Tongue (tissue), 2 donors: Measurements from ENCODE around the gene CAPN9. TPM values are rescaled to one million over a fixed set of nuclear protein-coding genes. Genes with fewer than 3 reads are reported as not detected.

ENCODE experiments used
- DNase-seq: peaks from one replicate; pipeline ENCODE4 v3.0.0-alpha.2; 2015
- total RNA-seq: library from RNA; depleted of rRNA; stranded (reverse); fragments of >200 nt; gene quantifications from one replicate; pipeline ENCODE4 v1.2.3, GENCODE V29; 2014

The CAPN9 gene
- total RNA-seq, 1 donor from 2014 or later = 0.82 TPM

DNA sequence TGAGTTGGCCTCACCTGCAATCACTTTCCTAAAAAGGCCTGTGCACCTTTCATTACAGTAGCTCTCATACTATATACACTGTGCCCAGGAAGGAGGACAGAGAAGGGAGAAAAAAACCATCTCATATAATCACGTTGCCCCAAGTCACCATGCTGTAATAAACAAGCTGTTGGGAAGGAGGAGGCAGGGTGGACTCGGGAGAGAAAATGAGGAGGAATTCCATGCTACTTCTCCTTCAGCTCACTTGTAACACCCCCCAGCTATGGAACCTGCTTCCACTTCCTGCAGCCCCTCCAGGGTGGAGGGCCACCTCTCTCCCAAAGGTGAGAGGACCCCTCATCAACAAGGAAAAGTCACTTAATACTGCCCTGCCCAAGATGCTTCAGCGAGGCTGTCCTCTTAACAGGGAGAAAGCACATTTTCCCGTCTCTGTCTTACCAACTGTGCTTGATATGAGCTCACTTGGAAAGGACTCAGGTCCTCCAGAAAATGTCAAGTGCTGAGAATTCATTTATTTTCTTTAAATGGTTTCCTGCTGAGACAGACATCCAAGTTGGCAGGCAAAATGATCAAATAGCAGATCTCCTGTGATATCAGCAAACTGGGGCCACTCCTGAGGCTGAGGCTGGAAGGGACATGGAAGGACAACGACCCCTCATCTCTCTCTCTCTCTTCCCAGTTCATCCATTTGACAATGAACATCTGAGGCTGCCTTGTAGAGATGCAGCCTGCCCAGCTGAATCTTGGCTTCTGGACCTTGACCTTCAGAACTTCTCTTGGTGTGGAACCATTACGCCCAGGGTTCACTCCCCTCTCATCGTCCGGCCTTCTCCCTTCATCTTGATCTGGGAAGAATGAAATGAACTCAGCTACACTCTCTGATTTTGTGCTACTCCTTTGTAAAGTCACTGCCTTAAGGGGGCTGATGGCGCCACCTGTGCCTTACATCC is 54.0 kb downstream of the CAPN9 start:
- no peak for DNase-seq

DNA sequence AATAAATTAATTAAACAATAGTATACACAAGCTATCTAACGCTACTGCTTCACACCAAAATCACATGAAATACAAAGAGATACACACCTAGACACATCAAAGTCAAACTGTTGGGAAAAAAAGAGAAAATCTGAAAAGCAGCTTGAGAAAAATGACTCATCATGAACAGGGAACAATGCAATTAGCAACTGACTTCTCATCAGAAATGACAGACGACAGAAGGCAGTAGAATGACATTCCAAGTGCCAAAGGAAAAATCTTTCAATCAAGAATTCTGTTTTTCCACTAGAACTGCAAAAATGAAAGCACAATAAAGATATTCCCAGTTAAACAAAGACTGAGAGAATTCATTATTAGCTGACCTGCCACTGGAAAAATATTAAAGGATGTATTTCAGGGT is 57.2 kb downstream of the CAPN9 start:
- no peak for DNase-seq

DNA sequence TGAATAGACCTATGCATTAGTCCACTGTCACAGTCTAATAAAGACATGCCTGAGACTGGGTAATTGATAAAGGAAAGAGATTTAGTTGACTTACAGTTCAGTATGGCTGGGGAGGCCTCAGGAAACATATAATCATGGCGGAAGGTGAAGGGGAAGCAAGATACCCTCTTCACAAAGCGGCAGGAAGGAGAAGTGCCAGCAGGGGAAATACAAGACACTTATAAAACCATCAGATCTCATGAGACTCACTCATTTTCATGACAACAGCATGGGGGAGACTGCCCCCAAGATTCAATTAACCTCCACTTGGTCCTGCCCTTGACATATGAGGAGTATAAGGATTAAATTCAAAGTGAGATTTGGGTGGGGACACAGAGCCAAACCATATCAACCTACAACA is 59.4 kb downstream of the CAPN9 start:
- DNase-seq = no peak

DNA sequence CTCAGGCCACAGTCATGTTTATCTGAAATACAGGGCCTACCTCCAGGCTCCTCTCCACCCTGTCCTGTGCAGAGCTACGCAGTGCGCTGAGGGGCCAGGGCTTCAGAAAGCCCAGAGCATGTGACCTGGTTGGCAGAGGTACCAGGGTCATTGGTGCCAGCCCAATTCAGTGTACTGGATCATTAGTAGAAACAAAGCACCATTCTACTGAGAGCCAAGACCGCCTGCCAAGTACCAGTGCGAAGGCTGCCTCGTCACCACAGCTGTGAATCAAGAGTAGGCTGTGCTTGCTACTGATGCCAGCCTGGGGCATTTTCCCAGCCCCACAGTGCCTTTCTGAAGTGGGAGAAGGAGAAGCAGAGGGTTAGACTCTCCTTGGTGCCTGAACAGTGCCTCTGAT is 59.8 kb downstream of the CAPN9 start:
- peak; percentile 84 for DNase-seq

DNA sequence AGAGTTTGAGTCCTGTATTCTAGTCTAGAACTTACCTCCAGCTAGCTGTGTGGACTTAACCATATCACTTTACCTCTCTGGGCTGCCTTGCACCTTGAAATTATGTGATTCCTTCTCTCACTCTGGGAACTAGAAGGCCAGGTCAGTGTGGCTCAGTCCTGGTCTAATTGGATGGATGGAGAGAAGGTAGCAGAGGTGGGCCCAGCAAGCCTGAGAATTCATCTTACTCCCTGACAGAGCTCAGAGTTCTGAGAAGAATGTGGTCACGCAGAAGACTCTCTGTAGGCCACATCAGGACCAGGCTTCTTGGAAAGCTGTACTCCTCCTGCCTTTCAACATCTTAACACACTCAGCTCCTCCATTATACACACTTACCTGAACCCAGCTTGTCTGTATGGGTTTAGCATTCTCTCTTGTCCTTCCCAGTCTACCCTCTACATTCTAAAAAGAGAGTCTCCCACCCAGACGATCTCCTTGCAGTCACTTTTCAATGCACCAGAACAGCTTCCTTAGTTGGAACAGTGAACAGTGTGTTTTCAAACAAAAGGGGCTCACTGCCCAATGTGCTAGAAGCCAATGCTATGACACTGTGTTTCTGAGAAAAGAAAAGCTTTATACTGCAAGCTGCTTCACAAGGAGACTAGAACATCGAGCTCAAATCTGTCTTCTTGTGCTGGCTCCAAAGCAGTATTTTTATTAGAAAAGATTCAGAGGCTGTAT is 60.5 kb downstream of the CAPN9 start:
- DNase-seq = peak; percentile 73

DNA sequence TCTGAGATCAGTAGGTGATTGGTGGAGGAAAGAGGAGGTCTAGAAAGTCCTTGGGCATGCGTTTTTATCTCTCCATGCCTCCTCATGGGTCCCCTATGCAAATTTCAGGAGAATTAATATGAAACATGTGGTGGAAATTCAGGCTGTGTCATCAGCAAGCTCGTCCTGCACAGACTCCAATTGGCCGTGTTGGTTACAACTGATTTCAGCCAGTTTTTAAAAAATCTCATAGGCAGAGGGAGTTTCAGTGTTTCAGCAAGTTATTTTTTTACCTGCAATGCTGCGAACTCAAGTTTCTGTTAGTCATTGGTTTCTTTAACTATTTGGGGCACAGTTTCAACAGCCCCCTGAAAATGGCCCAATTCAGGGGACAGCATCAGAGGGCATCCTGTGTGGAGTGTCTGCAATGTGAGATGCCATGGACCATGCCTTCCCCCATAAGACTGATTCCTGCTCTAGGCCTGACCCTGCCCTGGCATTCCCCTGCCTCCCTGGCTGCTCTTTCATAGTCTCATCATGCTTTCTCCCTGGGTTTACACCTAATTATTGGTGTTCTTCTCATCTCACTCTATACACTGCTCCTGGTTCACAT is 61.2 kb downstream of the CAPN9 start:
- peak; percentile 63 for DNase-seq

DNA sequence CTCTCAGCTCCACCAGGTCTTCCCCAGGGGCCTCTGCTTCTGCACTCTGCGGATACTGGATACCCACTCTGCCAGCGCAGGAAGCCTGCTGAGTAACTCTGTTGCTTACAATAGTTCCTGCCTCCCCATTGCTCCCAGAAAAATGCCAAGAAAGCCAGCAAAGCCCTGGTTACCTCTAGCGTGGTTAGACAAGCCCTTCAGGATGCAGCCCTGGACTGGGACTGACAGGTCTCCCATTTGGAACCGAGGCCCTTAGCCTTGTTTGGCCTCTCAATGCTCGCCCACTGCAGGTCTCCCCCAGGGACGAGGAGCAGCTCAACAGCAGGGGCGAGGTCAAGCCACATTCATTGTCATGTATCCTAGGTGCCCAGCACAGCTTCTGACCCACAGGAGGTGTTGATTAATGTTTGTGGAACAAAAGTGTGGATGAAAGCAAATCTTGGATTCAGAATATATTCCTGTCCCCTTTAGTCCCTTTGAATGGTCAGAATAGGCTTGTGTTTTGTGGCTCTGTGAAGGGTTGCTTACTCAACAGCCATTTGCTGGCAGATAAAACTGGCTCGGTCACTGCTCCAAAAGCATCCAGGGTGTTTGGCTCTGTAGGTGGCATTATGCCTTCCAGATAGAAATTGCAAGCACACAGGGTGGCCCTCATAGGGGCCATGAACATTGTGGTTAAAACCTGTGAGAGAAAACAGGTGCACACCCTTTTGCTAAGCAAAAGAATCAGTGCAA is 62.2 kb downstream of the CAPN9 start:
- DNase-seq = no peak

DNA sequence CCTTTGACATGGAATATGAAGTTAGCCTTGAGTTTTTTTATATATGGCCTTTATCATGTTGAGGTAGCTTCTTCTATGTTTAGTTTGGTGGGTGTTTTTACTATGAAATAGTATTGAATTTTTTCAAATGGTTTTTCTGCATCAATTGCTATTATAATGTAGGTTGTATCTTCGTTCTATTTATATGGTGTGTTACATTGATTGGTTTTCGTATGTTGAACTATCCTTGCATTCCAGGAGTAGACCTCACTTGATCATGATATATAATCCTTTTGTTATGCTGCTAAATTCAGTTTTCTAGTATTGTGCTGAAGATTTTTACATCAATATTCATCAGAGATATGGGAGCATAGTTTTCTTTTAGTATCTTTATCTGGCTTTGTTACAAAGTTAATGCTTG is 65.4 kb downstream of the CAPN9 start:
- DNase-seq = no peak

DNA sequence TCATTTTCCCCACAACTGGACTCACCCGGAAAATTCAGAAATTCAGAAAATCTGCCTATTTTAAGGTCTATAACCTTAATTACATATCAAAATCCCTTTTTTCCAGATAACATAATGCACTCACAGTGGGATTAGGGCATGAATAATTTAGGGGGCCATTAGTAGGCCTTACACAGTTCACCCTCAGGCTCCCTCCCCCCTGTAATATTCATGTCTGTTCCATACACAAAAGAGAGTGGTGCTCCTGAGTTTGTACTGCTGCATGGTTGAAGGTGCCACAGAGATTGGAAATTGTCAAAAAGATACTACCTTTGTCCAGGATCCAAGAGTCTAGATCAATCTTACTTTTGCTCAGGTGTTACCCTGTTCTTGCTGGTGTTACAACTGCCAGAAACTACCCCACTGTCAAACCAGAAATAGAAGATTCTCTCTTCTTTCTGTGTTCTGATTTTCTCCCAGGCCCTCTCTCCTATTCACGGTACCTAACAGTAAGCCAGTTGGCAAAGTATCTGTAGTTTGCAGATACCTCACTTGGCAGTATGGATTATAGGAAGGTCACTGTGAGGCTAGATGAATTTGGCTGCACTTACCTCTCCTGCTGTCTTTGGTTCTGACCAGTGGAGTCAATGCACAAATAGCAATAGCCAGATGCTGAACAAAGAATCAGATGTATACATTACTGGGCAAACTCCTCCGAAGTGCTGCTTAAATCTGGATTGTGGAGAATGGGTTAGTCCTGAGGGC is 67.9 kb downstream of the CAPN9 start:
- peak; percentile 42 for DNase-seq

DNA sequence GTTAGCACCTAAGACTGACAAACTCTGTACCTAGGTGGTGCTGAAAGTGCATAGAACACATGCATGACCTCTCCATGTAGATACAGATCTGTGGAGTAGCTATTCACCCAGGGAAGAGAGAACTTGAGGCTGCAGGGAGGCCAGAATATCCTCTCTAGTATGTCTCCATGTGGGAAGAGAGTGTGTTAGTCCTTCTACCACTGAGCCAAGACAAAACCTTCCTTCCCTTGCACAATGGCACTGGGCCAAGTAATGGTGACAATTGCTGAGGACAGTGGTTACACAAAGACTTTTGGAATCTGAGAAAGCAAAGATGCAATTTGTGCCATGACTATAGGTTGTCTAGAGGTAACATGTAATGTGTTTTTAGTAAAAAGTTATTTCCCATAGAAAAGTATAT is 68.8 kb downstream of the CAPN9 start:
- DNase-seq = no peak

DNA sequence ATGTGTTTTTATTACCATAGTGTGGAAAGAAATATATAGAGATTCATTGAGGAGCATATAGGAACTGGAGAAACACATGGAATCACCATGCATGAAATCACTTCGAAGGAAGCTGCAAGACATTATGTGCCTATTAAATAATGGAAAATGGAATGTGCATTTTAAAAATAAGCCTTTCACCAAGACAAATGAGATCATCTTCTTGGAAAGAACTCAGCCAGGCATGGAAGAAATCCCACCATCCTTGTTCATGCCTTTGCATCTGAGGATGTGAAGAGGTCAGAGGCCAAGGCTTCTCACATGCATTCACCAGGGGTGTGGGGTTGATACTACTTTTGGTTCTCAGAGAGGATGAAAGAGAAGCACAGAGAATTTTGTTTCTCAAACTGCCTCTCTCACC is 71.2 kb downstream of the CAPN9 start:
- DNase-seq = peak; percentile 18

DNA sequence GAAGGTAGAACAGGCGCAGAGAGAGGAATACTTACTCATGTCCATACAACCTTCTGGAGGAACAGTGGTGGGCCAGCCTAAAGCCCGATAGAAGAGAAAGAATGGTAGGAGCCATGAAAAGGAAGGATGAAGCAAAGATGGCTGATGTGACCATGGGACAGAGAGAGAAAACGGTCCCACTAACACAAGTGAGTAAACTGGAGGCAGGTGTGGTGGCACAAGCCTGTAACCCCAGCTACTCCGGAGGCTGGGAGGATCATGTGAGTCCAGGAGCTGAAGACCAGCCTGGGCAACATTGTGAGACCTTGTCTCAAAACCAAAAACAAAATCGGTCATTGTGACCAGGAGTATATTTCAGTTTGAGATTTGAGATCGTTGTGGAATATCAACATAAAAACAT is 71.7 kb downstream of the CAPN9 start:
- no peak for DNase-seq

DNA sequence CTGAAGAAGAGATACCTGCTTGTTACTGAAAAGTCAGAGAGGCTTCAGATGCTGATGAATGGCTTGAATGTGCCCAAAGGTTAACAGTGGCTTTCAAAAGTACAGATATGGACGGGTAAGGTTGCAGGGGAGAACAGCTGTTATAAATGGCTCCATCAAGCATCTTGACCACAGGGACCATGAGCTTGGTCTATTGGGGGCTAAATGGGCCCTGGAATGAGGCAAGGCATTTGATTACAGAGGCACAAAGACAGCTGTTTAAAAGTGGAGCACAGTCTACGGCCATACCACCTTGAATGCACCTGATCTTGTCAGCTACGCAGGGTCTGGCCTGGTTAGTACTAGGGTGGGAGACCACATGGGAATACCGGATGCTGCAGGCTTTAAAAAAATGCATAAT is 72.8 kb downstream of the CAPN9 start:
- DNase-seq = no peak

DNA sequence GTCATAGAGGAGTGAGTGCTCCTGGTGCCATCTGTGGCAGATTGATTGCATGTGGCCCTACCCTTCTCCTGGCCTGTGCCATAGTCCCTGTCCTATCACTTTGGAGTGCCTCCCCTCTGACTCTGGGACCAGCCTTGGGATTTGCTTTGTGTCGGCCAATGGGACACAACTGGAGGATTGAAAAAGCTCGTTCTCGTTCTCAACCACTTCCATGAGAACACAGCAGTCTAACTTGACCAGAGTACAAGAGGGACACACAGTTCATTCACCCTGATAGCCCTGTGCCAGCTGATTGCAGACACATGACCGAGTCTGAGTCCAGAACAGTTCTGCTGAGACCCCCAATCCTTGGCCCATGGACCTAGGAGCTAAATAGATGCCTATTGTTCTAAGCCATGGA is 73.4 kb downstream of the CAPN9 start:
- no peak for DNase-seq

DNA sequence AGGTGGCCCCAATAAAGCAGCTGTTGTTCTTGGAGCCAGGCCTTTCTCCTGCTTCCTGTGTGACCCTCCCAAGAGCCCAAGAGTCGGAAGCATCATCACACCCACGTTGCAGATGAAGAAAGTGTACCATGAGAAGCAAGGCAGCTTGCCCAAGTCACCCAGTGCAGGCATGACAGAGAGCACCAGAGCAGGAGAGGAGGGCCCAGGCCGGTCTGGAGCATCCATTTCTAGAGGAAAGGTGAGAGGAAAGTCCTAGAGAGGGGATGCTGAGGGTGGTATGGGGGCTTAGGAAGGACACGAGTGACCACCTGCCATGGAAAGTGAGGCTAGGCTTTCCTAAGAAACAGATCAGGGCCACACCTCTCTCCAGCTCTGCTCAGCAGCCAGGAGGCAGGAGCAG is 74.2 kb downstream of the CAPN9 start:
- no peak for DNase-seq

DNA sequence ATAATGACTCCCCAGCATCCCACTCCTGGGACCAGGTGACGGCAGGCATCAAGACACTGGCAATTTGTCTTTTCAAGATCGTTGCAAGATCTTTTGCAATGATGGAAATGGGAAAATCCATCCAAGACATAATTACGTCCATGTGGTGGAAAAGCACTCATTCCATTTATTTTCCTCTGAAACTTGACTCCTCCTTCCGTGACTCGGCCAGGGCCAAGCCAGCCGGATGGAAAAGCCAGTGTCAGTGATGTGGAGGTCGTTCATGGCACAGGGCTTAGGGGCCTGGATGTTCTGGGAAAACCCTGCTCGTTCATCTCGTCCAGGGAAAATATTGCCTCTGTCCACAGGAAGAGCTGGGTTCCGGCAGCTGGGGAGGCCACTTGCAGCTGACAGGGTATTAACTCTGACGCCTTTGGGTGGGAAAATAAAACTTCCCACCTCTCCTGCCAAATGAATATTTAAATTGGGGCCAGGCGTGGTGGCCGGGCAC is 74.9 kb downstream of the CAPN9 start:
- DNase-seq = peak; percentile 82

DNA sequence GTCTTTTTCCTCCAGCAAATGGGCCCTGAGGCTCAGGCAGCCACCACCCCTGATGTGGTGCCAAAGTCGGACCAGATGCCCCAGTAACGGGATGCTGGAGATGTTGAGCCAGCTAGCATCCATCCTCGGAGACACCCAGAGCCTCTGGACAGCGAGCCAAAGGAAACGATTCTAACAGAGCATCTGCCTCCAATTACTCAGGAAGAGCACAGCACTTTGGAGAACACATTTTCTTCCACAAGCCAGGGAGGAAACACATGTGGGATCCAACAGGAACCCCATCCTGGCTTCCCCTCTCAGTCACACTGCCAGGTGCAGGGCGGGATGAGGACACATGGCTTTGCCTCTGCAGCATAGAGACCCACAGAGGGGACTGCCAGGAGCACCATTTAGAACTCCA is 76.2 kb downstream of the CAPN9 start:
- DNase-seq = peak; percentile 89

DNA sequence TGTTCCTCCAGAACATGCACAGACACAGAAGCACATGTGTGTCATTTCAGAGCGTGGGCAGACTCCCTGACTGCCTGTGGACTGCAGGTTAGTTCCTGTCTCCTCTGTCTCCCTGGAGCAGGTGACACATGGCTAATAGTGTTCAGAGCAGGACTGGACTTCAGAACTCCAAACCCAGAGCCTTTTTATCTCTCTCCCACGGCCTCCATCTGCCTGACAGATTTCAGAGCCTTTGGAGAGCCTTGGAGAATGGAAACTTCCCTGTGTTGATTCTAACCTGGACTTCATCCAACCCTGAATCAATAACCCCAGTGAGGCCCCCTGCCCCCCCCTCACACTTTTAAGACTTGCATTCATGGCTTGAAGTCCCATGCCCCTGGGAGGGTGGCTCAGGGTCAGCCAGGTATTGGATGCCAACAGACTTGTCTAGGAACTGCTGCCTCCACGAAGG is 76.8 kb downstream of the CAPN9 start:
- DNase-seq = no peak

DNA sequence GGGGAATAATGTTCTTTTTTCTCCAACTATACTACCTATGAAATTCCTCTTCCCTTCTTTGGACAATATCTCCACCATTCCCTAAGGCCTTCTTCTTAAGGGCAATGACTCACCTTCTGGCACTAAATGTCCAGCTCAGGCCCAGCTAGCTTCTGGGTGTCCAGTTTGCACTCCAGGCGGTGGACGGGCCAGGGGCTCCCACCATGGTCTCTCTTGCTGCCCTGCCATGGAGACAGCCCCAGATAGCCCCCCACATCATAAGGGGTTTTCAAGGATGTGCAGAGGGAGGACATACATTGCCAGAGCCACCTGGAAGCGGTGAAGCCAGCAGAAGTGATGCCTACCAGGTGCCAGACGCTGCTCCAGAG is 77.3 kb downstream of the CAPN9 start:
- no peak for DNase-seq

DNA sequence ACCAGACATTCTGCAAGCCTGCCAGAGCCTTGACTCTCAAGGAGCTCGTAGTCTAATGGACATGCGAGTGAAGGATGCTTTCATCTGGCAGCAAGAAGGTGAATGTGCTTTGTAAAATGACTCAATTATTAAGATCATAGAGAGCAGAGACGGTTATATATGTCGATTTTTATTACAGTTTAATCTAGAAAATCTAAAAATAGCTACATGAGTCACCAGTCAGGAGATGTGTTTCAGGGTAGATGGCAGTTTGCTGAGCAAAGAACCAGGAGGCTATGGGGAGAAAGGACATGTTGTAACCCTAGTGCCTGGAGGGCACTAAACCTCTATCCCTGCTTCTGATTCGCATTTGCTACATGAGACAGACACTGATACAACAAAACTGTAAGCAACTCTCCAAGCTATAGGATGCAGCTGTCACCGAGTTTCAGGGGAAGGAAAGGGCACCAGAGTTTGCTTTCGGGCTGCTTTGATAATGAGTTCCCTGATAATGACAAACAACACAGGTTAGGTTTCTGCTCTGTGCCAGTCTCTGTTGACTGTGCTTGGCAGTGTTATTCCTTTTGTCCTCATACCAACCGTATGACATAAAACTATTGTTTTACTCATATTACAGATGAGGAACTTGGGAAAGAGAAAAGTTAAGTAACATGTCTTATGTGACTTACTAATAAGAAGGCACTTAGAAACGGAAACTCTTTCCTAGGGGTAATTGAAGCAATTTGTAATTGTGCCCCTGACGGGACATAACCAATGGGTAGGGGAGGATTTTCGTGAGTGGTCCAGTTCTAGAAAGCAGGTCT is 77.9 kb downstream of the CAPN9 start:
- DNase-seq = peak; percentile 75

DNA sequence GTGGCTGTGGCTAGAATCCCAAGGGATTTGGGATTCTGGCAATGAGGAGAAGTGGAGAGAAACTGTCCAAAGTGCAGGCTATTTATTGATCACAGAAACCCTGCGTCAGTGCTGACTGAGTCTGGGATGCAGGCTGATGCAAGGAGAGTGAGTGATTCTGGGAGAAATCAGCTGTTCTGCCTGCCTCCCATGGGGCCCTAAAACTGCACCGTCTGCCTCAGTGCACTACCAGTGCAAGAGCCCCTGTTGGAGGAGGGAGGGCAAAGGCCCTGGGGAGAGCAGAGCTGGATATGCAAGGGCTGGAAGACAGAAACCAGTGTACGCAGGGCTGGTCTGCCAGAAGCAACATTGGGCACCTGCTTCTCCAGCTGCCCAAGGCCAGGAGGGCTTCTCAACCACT is 78.6 kb downstream of the CAPN9 start:
- DNase-seq = peak; percentile 18
